ENCODE data around the gene MAGI2.

DNA sequence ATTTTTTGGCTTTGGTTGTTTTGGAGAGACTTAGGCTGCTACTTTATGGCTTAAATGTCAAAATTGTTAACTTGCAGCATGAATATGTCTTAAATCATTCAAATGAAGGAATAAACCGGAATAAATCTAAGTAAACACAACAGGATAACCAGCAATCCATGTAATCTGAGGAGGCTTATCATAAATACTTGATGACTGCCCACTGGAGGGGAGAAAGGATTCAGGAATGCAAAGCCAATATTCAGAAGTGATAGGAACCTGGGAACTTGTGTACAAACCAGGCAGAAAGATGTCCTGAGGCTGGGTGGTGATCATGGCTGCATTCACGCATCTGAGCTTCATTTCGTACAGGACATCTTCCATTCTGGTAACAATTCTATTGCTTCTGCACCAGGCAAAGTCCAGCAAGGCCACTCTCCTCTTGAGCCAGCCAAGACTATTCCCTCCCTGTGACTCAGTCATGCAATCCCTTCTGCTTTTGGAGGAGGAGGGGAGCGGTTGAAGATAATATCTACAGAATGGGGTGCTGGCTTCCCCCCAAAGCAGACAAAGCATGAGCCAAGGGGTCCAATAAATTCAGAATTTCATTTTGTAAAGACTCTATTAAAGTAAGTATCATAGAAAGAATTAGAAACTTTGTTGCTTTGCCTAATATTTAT is 1280.4 kb downstream of the MAGI2 start:
- TF ChIP-seq, protein P1, sequence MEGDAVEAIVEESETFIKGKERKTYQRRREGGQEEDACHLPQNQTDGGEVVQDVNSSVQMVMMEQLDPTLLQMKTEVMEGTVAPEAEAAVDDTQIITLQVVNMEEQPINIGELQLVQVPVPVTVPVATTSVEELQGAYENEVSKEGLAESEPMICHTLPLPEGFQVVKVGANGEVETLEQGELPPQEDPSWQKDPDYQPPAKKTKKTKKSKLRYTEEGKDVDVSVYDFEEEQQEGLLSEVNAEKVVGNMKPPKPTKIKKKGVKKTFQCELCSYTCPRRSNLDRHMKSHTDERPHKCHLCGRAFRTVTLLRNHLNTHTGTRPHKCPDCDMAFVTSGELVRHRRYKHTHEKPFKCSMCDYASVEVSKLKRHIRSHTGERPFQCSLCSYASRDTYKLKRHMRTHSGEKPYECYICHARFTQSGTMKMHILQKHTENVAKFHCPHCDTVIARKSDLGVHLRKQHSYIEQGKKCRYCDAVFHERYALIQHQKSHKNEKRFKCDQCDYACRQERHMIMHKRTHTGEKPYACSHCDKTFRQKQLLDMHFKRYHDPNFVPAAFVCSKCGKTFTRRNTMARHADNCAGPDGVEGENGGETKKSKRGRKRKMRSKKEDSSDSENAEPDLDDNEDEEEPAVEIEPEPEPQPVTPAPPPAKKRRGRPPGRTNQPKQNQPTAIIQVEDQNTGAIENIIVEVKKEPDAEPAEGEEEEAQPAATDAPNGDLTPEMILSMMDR (conservative IDR thresholded peaks at IDR 0.05; ENCODE audit: low read depth, low read length) = no peak
- TF ChIP-seq EZH2 (IDR thresholded peaks at IDR 0.05; ENCODE audit: borderline replicate concordance, low read depth, low read length, poor library complexity, severe bottlenecking) = no peak

Measured in A673 (cell line).